GM23248 (cell line): ENCODE measurements around the gene NUP210.

Experiments
- EZH2 ChIP-seq: fragments of 200-600 bp; sonication (generic); IDR thresholded peaks from 2 replicates; pipeline ENCODE4 v1.6.1; 2018; ENCODE audit warnings: antibody characterized with exemption, mild to moderate bottlenecking; ENCODE audit not compliant: insufficient read depth, poor library complexity, severe bottlenecking
- EZH2phosphoT487 ChIP-seq: fragments of 200-600 bp; sonication (generic); IDR thresholded peaks from 2 replicates; pipeline ENCODE4 v1.6.1; 2018; ENCODE audit warnings: antibody characterized with exemption, moderate library complexity, mild to moderate bottlenecking, low read depth; ENCODE audit not compliant: insufficient read depth

GRCh38 chr3:13277196-13277813, 142.8 kb downstream of the NUP210 start:
- peak; percentile 78 for TF ChIP-seq EZH2
- no peak for TF ChIP-seq EZH2phosphoT487
